ENCODE results near the gene GFRA1. TPM values are rescaled to one million over a fixed set of nuclear protein-coding genes. Genes with fewer than 3 reads are reported as not detected.

Gene GFRA1
- total RNA-seq, 2 experiments from 2014 or later = not detected

DNA sequence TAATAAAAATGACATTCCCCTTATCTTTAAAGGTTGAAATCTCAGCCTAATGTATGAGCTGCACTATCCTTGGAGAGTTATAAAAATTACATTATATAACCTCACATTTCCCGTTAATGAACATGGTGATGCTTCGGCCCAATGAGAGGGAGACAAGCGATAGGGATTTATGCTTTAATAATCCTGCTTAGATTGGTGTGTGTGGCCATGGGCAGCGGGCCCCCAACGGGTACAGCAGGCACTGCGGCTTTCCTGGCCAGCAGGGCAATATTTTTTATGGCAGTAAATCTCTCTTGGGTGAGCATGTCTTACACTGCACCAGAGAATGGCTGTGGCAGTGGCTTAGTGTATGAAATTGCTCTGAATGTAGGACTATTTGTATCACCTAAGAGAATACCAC lies 246.3 kb downstream of the GFRA1 start:
- Mint-ChIP-seq H3K4me1 (ENCODE audit: low read depth) (no peaks in the 10 kb centered on the region), H3K27ac (no peak overlapping the region), H3K4me3 (no peak overlapping the region), H3K36me3 (ENCODE audit: low read depth) (no peaks in the 10 kb centered on the region), H3K9me3 (peaks cover 1% of the 10 kb centered on the region), H3K27me3 (ENCODE audit: low read depth) (no peaks in the 10 kb centered on the region)
- no peak for DNase-seq
- CTCF ChIA-PET = no interaction called here
- intact Hi-C loops (cut with micrococcal nuclease) = no loop called here

DNA sequence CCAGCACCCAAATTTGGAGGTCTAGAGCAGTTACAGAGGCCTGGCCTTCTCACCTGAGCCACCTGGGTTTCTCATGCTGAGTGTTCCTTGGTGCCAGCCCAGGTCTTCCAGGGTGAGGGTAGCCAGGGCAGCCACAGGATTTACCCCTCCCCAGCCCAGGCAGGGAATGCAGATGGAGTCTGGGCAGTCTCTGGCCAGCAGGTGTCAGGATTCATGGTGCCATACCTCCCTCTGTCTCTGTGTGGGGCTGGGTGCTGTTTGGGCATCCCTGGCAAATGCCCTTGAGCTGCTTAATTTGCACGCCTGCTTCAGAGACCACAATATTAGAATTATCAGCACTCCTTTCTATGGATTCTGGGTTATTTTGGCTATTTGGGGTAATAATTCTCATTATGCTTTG lies 246.7 kb downstream of the GFRA1 start:
- CTCF ChIA-PET = no interaction called here
- no peak for DNase-seq
- no peaks in the 10 kb centered on the region for H3K4me1 Mint-ChIP-seq (ENCODE audit: low read depth)
- no peaks in the 10 kb centered on the region for H3K27me3 Mint-ChIP-seq (ENCODE audit: low read depth)
- H3K4me3 Mint-ChIP-seq = no peak overlapping the region
- H3K27ac Mint-ChIP-seq = no peak overlapping the region
- no peaks in the 10 kb centered on the region for H3K36me3 Mint-ChIP-seq (ENCODE audit: low read depth)
- H3K9me3 Mint-ChIP-seq = peaks cover 1% of the 10 kb centered on the region
- intact Hi-C loops (cut with micrococcal nuclease) = no loop called here

DNA sequence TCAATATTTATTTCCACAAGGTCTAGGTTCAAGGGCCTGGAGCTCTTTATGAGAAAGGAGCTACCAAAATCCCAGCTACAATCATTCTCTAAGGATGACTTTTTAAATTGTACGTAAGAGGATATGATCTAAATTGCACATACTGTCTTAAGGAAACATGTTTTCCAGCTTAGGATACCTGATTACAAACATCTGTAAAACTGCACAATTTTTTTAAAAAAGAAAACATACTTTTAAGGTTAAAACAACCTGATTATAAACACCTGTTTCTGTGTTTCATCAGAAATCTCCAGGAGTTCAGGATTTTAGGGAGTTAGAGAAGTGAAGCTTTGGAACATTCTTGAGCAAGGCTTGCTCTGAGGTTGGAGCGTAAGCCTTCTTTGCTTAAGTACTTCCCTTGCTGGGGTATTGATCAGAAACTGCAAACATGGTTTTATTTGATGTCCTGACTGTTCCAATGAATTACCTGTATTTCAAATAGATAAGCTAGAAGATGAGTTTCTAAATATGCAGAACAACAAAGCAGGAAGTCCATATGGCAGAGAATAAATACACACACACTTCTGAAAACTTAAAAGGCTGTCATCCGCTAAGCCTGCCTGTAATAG lies 248.6 kb downstream of the GFRA1 start:
- no peak overlapping the region for H3K4me3 Mint-ChIP-seq
- no peaks in the 10 kb centered on the region for H3K27me3 Mint-ChIP-seq (ENCODE audit: low read depth)
- no peaks in the 10 kb centered on the region for H3K36me3 Mint-ChIP-seq (ENCODE audit: low read depth)
- no peak overlapping the region for H3K27ac Mint-ChIP-seq
- intact Hi-C loops (cut with micrococcal nuclease) = no loop called here
- CTCF ChIA-PET = no interaction called here
- H3K4me1 Mint-ChIP-seq (ENCODE audit: low read depth) = no peaks in the 10 kb centered on the region
- DNase-seq = no peak
- H3K9me3 Mint-ChIP-seq = no peaks in the 10 kb centered on the region

DNA sequence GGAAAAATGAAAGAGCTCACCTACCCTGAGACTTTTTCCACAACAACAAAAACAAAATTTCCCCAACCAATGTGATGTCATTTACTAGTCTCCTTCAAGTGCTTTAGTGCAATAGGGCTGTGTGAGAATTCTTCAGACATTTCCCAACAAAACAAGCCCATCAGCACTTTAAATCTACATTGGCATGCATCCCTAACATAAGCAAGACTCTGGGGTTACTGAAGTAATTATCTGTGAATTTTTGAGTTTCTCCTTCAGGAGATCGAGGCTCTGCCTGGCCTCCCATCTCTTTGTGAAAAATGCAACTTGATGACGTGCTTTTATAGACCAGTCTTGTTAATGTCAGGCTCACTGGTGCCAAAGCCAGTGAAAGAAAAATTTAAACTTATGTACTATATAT lies 255.6 kb downstream of the GFRA1 start:
- no peaks in the 10 kb centered on the region for H3K4me1 Mint-ChIP-seq (ENCODE audit: low read depth)
- CTCF ChIA-PET = no interaction called here
- no peak overlapping the region for H3K27ac Mint-ChIP-seq
- H3K27me3 Mint-ChIP-seq (ENCODE audit: low read depth) = no peaks in the 10 kb centered on the region
- DNase-seq = no peak
- H3K36me3 Mint-ChIP-seq (ENCODE audit: low read depth) = no peaks in the 10 kb centered on the region
- no peak overlapping the region for H3K4me3 Mint-ChIP-seq
- intact Hi-C loops (cut with micrococcal nuclease) = no loop called here
- no peaks in the 10 kb centered on the region for H3K9me3 Mint-ChIP-seq

DNA sequence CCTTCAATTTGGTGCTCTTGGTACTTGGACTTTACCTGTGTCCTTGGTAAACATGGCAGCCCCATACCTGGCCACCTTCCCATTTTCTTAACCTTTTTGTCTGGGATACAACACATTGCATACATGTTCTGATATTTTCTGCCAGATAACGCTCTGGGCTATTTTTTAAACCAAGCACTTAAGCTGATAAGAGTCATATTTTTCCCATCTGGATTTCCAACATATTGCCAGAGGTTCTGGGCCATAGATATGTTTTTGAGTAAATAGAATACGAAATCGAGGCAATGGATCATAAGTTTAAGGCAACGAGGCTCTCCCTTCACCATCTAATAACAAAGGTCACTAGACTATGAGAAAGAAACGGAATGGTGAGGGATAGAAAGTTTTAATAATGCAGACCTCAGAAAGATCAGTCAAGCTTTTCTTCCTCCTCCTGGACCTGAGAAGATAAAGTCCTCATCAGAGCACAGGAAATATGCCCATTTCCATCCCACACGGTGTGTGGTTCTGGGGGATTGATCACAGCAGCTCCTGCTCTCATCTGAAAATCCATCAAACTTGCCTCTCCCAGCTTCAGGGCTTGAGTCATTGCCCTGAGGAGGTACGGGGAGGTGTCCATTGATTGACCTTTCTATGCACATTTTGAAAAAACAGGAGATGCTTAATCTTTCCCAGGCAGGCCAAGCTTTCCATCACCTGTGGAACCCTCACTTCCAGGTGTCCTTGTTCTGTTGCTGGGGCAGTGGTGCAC lies 257.2 kb downstream of the GFRA1 start:
- DNase-seq = no peak
- H3K9me3 Mint-ChIP-seq = no peaks in the 10 kb centered on the region
- no peaks in the 10 kb centered on the region for H3K4me1 Mint-ChIP-seq (ENCODE audit: low read depth)
- H3K27ac Mint-ChIP-seq = no peak overlapping the region
- intact Hi-C loops (cut with micrococcal nuclease) = no loop called here
- CTCF ChIA-PET = no interaction called here
- H3K36me3 Mint-ChIP-seq (ENCODE audit: low read depth) = no peaks in the 10 kb centered on the region
- H3K27me3 Mint-ChIP-seq (ENCODE audit: low read depth) = no peaks in the 10 kb centered on the region
- no peak overlapping the region for H3K4me3 Mint-ChIP-seq

DNA sequence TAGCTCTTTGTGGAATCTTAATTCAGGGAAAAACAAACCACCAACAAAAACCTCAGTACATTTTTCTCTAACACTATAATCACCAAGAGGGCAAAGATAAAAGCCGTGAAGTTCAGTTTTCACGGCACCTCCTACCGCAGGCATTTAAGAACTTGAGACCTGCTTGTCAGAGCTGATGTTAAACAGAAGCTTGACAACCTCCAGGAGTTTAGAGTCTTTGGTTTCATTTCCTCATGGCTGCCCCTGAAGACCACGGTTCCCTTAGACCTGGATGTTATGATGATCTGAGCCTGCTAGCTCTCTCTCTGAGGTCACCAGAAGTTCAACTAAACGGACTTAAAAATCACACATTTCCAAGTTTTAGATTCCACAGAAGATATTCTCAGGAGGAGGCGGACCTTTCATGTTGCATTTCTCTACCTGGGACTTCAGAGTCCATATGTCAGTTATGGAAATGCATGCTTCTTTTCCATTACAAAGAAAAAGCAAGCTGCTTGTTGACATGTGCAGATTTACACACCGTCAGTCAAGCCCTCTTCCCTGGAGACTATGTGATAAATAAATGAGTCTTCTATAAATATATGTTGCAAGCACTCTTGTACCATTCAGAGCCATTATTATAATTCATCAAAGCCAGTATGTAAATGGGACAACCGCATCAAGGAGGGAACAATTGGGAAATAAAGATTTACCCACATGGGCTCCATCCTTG lies 258.0 kb downstream of the GFRA1 start:
- DNase-seq = no peak
- Mint-ChIP-seq H3K9me3 (peaks cover 1% of the 10 kb centered on the region), H3K27me3 (ENCODE audit: low read depth) (no peaks in the 10 kb centered on the region), H3K36me3 (ENCODE audit: low read depth) (no peaks in the 10 kb centered on the region), H3K4me3 (no peak overlapping the region), H3K27ac (no peak overlapping the region), H3K4me1 (ENCODE audit: low read depth) (no peaks in the 10 kb centered on the region)
- intact Hi-C loops (cut with micrococcal nuclease) = no loop called here
- CTCF ChIA-PET = no interaction called here

DNA sequence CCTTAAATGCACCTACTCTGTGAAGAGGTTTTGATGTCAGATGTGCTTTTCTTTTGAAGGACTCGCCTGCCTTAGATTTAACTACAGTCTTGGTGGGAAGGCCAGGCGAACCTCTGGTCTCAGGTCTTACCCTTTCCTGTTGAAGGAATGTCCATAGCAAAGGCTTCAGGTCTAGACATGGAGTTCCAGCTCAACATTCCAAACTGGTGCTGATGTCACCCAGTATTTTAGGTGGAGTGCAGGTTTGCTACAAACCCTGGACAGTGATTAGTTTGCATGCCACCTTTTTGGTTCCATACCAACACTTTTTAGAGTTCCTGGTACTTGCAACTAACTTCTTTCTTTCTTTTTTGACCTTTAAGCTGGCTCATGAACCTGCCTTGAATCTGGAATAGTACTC lies 258.7 kb downstream of the GFRA1 start:
- Mint-ChIP-seq H3K4me1 (ENCODE audit: low read depth) (no peaks in the 10 kb centered on the region), H3K4me3 (no peak overlapping the region), H3K9me3 (peaks cover 1% of the 10 kb centered on the region), H3K27ac (no peak overlapping the region), H3K36me3 (ENCODE audit: low read depth) (no peaks in the 10 kb centered on the region), H3K27me3 (ENCODE audit: low read depth) (no peaks in the 10 kb centered on the region)
- no peak for DNase-seq
- CTCF ChIA-PET = no interaction called here
- intact Hi-C loops (cut with micrococcal nuclease) = no loop called here

DNA sequence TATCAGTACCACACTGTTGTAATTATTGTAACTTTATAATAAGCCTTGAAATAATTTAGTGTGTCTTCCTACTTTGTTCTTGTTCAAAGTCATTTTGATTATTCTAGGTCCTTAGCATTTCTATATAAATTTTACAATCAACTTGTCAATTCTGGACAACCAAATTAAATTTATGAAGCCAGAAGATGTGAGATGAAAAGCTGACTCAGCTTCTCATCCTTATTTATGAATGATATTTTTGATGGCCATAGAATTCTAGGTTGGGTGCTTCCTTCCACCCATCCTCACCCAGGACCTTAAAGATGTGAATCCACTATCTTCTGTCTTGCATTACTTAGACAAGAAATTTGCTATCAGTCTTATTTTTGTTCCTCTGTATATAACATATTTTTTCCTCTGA lies 261.1 kb downstream of the GFRA1 start:
- Mint-ChIP-seq H3K4me3 (no peak overlapping the region), H3K9me3 (peaks cover 4% of the 10 kb centered on the region), H3K27me3 (ENCODE audit: low read depth) (no peaks in the 10 kb centered on the region), H3K36me3 (ENCODE audit: low read depth) (no peaks in the 10 kb centered on the region), H3K27ac (no peak overlapping the region), H3K4me1 (ENCODE audit: low read depth) (no peaks in the 10 kb centered on the region)
- DNase-seq = no peak
- CTCF ChIA-PET = no interaction called here
- intact Hi-C loops (cut with micrococcal nuclease) = no loop called here

DNA sequence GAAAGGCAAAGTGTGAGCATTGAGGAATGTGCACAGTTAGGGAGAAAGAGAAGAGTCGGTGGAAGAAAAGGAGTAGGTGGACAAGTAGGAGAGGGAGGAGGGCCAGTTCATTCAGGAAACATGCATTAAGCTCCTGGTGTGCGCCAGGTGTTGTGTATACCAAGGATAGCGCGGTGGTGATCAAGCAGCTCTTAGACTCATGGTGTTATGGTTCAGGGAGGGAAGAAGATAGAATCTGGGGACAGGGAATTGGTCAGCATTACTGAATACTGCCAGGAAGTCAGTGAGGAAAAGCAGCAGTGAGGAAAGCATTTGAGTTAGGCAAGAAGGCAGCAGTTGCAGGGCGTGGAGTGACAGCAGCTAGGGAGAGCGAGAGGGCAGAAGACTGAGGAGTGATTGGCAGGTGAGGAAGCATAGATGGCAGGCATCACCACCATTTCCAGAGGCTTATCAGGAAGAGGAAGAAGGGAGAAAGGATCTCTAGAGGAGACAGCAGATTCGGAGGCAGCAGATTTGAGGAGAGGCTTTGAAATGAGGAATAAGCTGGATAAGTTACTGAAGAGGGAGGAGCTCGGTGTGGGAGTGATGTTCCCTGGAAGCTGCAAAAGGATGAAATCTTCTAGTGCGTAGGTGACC lies 265.6 kb downstream of the GFRA1 start:
- intact Hi-C loops (cut with micrococcal nuclease) = no loop called here
- Mint-ChIP-seq H3K4me1 (ENCODE audit: low read depth) (no peaks in the 10 kb centered on the region), H3K4me3 (no peak overlapping the region), H3K27me3 (ENCODE audit: low read depth) (no peaks in the 10 kb centered on the region), H3K9me3 (peaks cover 4% of the 10 kb centered on the region), H3K27ac (no peak overlapping the region), H3K36me3 (ENCODE audit: low read depth) (no peaks in the 10 kb centered on the region)
- DNase-seq = no peak
- CTCF ChIA-PET = no interaction called here

Other genes with a start within 250 kb of the GFRA1 start
- not detected for gene CCDC172, start 51.2 kb upstream of the GFRA1 start, total RNA-seq
- gene PNLIPRP3, start 154.6 kb upstream of the GFRA1 start, total RNA-seq = not detected

All from activated naive CD4-positive, alpha-beta T cell treated with anti-CD3 and anti-CD28 coated beads for 36 hours (primary cell).